GM12874 (cell line): ENCODE data around the gene TACC3.

Experiments used
- CTCF ChIP-seq: IDR thresholded peaks from 2 replicates; pipeline ENCODE4 v1.5.1; 2011; ENCODE audit warnings: low read depth, mild to moderate bottlenecking, control low read depth, low read length, moderate library complexity; ENCODE audit not compliant: insufficient read depth

Gene TACC3

DNA sequence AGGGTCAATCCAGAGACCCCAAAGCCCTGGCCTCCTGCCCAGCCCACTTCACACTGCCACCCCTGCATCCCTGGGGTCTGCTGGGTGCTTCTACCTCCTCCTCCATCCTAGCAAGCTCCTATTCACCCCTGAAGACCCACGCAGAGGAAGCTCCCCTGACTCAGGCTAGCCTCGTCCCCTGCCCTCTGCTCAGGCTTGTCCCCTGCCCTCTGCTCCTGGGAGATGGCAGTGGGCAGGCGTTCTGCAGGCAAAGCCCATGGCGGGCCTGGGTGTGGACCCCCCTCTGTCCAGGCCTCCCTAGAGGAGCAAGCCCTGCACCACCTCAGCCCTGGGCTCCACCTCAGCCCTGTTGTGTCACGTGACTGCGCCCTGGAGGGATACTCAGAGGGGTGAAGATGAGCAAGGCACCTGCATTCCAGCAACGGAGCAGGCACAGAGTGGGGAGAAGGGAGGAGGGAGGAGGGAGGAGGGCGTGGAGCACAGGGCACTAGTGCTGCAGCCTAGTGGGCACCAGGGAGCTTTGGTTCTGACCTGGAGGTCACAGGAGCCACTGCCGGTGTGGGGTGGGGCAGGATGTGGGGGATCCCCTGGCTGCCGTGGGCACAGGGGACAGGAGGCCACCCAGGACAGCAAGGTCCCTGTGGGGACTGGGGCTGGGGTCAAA, 44.2 kb downstream of the TACC3 start:
- no peak for TF ChIP-seq CTCF

- TF ChIP-seq CTCF: no peak
Measured at GRCh38 chr4:1766106-1767060, 45.1 kb downstream of the TACC3 start.

DNA sequence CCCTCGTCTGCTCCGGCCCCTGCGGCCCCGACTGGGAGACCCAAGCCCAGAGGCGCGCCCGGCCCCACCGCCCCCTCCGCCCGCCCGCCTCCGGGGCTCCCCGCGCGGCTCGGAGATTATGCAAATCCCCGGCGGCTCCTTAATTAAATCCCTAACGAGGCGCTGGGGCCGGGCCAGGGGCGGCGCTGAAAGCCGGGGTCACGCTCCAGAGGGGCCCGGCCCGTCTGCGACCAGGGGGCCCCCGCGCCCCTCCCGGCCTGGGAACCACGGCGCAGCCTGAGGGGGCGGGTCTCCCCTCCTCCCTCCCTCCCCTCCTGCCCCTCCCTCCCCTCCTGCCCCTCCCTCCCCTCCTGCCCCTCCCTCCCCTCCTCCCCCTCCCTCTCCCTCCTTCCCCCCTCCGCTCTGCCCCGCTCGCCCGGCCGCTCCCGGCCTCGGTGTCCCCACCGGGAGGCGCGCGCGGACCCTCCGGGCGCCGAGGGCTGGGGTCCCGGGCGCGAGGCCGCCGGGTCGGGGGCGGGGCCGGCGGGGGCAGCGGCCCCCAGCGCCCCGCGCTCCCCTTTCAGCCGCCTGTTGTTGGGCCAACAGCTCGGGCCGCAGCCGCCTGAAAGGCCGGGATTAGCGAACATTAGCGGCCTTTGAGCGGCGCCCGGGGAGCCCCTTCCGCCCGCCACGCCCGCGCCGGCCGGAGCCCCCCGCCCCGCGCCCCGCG, 45.9 kb downstream of the TACC3 start:
- no peak for TF ChIP-seq CTCF

GRCh38 chr4:1767770-1768366, 46.5 kb downstream of the TACC3 start:
- peak; percentile 50 for TF ChIP-seq CTCF

- no peak for TF ChIP-seq CTCF
Measured at GRCh38 chr4:1768367-1769034, 47.2 kb downstream of the TACC3 start.

DNA sequence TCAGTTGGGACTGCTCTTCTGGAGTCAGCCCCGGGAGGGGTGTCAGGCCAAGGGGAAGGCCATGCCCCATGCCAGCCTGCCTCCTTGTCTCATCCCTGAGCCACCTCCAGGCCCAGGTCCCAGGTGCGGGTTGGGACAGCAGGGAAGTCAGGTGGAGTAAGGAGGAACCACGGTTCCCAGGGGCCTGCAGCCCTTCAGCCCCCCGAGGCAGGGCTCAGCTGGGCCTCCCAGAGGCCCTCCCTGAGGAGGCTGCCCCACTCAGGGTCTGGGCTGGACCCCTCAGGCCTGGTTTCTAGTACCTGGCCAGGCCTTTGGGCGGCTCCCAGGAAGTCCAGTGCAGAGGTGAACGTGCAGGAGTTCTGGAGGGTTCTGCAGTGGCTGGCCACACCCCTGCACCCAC, 48.4 kb downstream of the TACC3 start:
- TF ChIP-seq CTCF: no peak
